ENCODE data around the gene KRT77. TPM values are rescaled to one million over a fixed set of nuclear protein-coding genes. Genes with fewer than 3 reads are reported as not detected.

The KRT77 gene
- total and polyA plus RNA-seq, 7 donors: 0.01 to 0.04 TPM; not detected in 5

- Histone ChIP-seq H3K27me3 (ENCODE audit: insufficient read depth in 3 of 3, low read length in 2 of 3) (peaks cover 3 to 20% (median 5%) of the 10 kb centered on the region in 3 donors), H3K36me3 (ENCODE audit: insufficient read depth in 1 of 2, low read depth in 1 of 2) (no peaks in the 10 kb centered on the region), H3K9me3 (no peaks in the 10 kb centered on the region), H3K4me3 (no peak overlapping the region), H3K4me1 (no peaks in the 10 kb centered on the region), H3K27ac (no peak overlapping the region)
- no peak for ATAC-seq
- 75 to 93% (median 90%) methylated on average over 6 of the region's 6 CpGs for WGBS, 3 donors
- TF ChIP-seq, protein P1, sequence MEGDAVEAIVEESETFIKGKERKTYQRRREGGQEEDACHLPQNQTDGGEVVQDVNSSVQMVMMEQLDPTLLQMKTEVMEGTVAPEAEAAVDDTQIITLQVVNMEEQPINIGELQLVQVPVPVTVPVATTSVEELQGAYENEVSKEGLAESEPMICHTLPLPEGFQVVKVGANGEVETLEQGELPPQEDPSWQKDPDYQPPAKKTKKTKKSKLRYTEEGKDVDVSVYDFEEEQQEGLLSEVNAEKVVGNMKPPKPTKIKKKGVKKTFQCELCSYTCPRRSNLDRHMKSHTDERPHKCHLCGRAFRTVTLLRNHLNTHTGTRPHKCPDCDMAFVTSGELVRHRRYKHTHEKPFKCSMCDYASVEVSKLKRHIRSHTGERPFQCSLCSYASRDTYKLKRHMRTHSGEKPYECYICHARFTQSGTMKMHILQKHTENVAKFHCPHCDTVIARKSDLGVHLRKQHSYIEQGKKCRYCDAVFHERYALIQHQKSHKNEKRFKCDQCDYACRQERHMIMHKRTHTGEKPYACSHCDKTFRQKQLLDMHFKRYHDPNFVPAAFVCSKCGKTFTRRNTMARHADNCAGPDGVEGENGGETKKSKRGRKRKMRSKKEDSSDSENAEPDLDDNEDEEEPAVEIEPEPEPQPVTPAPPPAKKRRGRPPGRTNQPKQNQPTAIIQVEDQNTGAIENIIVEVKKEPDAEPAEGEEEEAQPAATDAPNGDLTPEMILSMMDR (IDR thresholded peaks at IDR 0.05): no peak
- intact Hi-C loops (cut with DNase I): no loop called here
- no peak for DNase-seq
These were observed 45.9 kb downstream of the KRT77 start for GRCh38 chr12:52657250-52657902.

DNA sequence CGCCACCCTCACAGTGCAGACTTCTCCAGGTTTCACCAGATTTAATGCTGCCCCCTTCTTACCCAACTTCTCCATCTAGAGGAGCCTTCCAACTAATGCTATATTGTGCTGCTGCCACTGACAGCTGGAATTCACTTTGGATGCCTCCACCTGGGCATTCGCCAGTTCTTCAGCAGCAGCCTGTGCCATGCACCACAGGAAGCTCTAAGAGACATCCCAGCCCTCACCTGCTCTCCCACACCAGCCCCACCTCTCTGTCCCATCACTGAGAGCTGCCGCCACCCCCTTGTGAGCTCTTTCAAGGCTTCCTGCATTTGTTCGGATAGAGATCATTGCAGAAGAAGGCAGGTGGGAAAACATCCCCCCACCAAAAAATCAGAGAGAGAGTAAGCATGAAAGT lies 46.7 kb downstream of the KRT77 start:
- H3K27ac ChIP-seq: no peak overlapping the region
- TF ChIP-seq, protein P1 (IDR thresholded peaks at IDR 0.05): no peak
- 67 to 71% (median 69%) methylated on average over 4 of the region's 4 CpGs for WGBS, 3 donors
- no peaks in the 10 kb centered on the region for H3K36me3 ChIP-seq (ENCODE audit: insufficient read depth in 1 of 2, low read depth in 1 of 2)
- H3K4me3 ChIP-seq: no peak overlapping the region
- intact Hi-C loops (cut with DNase I): no loop called here
- H3K4me1 ChIP-seq: no peaks in the 10 kb centered on the region
- DNase-seq (no peak), ATAC-seq (no peak)
- H3K27me3 ChIP-seq (ENCODE audit: insufficient read depth in 3 of 3, low read length in 2 of 3): peaks cover 3 to 16% (median 5%) of the 10 kb centered on the region in 3 donors
- no peaks in the 10 kb centered on the region for H3K9me3 ChIP-seq

DNA sequence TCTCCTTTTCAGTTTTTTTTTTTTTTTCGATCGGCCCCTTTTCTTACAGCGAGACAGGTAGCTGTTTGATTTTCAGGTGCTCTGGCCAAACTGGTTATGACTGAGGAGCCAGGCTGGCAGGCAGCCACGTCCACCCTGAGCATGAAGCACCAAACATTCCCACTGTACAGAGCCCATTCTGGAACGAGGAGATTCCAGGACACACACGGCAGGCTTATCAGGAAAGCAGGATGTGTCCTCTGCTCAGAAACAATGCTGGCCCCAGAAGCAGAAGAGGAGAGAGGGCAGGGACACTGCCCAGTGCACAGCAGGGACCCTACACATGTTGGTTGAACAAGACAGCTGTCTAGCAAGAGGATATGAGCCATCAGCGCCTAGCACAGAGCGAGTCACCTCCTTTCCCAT lies 47.6 kb downstream of the KRT77 start:
- Histone ChIP-seq H3K36me3 (ENCODE audit: insufficient read depth in 1 of 2, low read depth in 1 of 2) (no peaks in the 10 kb centered on the region), H3K27ac (no peak overlapping the region), H3K4me3 (no peak overlapping the region), H3K9me3 (no peaks in the 10 kb centered on the region), H3K4me1 (no peaks in the 10 kb centered on the region), H3K27me3 (ENCODE audit: insufficient read depth in 3 of 3, low read length in 2 of 3) (peaks cover 3 to 16% (median 5%) of the 10 kb centered on the region in 3 donors)
- 45 to 54% (median 46%) methylated on average over 8 of the region's 8 CpGs for WGBS, 3 donors
- intact Hi-C loops (cut with DNase I): no loop called here
- TF ChIP-seq, protein P1 (IDR thresholded peaks at IDR 0.05): no peak
- DNase-seq (no peak), ATAC-seq (no peak)

DNA sequence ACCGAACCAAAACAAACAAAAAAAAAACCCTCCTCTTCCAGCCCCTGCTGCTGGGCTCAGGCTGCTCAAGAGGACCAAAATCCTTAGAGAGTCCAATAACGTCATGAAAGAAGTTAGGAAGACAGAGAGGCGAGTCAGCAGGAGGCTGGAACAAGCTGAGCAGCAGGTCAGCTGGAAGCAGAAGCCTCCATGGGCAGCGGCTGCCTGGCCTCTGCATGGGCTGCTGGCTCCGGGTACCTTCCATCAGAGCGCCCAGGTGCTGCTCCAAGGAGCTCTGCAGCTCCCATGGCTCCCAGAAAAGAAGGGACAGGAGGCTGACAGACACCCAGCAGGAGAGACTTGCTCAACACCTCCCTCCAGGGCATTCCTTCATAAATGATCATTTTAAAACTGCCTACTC lies 48.1 kb downstream of the KRT77 start:
- Histone ChIP-seq H3K36me3 (ENCODE audit: insufficient read depth in 1 of 2, low read depth in 1 of 2) (no peaks in the 10 kb centered on the region), H3K27me3 (ENCODE audit: insufficient read depth in 3 of 3, low read length in 2 of 3) (peaks cover 3 to 18% (median 5%) of the 10 kb centered on the region in 3 donors), H3K4me1 (no peaks in the 10 kb centered on the region), H3K27ac (no peak overlapping the region), H3K9me3 (no peaks in the 10 kb centered on the region), H3K4me3 (no peak overlapping the region)
- TF ChIP-seq, protein P1 (IDR thresholded peaks at IDR 0.05): no peak
- DNase-seq: no peak
- WGBS, 3 donors: 38 to 64% (median 44%) methylated on average over 5 to 6 of the region's 6 CpGs
- intact Hi-C loops (cut with DNase I): no loop called here
- no peak for ATAC-seq
